Glutamatergic neuron (in vitro differentiated cells): ENCODE measurements around the gene NTSR1. TPM values are rescaled to one million over a fixed set of nuclear protein-coding genes. Genes with fewer than 3 reads are reported as not detected.

Source experiments
- DNase-seq: peaks from one replicate; pipeline ENCODE4 v3.0.0; 2022
- H3K27ac Mint-ChIP-seq: one replicate; pipeline ENCODE4 v1.8.0; 2020; ENCODE audit warnings: mild to moderate bottlenecking, mixed read lengths, inconsistent platforms; ENCODE audit not compliant: unreplicated experiment
- H3K27me3 Mint-ChIP-seq: one replicate; pipeline ENCODE4 v1.8.0; 2020; ENCODE audit warnings: mild to moderate bottlenecking, moderate library complexity, mixed read lengths, inconsistent platforms; ENCODE audit not compliant: unreplicated experiment
- H3K36me3 Mint-ChIP-seq: one replicate; pipeline ENCODE4 v1.8.0; 2020; ENCODE audit warnings: mild to moderate bottlenecking, mixed read lengths, inconsistent platforms; ENCODE audit not compliant: unreplicated experiment
- H3K4me1 Mint-ChIP-seq: one replicate; pipeline ENCODE4 v1.8.0; 2020; ENCODE audit warnings: mild to moderate bottlenecking, low read depth, mixed read lengths, inconsistent platforms; ENCODE audit not compliant: unreplicated experiment
- H3K4me3 Mint-ChIP-seq: one replicate; pipeline ENCODE4 v1.8.0; 2020; ENCODE audit warnings: mild to moderate bottlenecking, mixed read lengths, inconsistent platforms; ENCODE audit not compliant: unreplicated experiment
- H3K9me3 Mint-ChIP-seq: one replicate; pipeline ENCODE4 v1.8.0; 2020; ENCODE audit warnings: mild to moderate bottlenecking, moderate library complexity, mixed read lengths, inconsistent platforms; ENCODE audit not compliant: unreplicated experiment
- CTCF ChIP-seq: fragments of 200-600 bp; sonication (generic); IDR thresholded peaks from one replicate; pipeline ENCODE4 v1.5.0; 2021; ENCODE audit not compliant: partially characterized antibody, unreplicated experiment
- total RNA-seq: library from RNA; stranded (reverse); fragmentation: NEBNext Ultra II Directional; extraction: Animal tissue kit (Norgen Biotek cat#: 25700); gene quantifications from one replicate; pipeline ENCODE4 v1.2.1, GENCODE V29; 2021; ENCODE audit not compliant: unreplicated experiment

The NTSR1 gene
- total RNA-seq, 1 donor from 2014 or later, result 4.0 TPM

DNA sequence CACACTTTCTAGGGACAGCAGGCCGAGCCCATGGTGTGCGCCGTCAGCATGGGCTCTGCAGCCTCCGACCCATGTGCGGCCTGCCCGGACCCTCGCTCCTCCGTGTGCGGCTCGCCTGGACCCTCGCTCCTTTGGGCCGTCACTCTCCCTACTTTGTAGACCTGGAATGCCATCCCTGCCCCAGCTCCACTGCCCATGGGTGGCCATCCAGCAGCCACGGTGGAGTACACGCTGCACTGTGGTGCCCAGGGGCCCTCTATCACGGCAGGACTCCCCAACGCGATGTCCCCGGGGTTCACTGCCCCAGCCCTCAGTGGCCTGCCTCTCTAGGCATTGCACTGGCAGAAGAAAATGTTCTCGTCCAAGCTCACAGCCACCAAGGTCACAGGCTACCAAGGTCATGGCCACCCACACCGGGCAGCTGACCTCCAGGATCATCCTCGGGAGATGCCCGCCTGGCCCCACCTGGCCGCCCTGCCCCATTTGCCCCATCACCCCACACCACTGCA lies 63.5 kb downstream of the NTSR1 start:
- peak; percentile 9 for DNase-seq
- Mint-ChIP-seq H3K9me3 (peaks cover 9% of the 10 kb centered on the region), H3K27me3 (peaks cover 21% of the 10 kb centered on the region), H3K36me3 (no peaks in the 10 kb centered on the region), H3K4me1 (peaks cover 35% of the 10 kb centered on the region), H3K4me3 (no peak overlapping the region), H3K27ac (no peak overlapping the region)
- no peak for TF ChIP-seq CTCF

GRCh38 chr20:62772619-62772989 lies 64.0 kb downstream of the NTSR1 start:
- Mint-ChIP-seq H3K4me3 (no peak overlapping the region), H3K36me3 (no peaks in the 10 kb centered on the region), H3K9me3 (peaks cover 9% of the 10 kb centered on the region), H3K4me1 (peaks cover 32% of the 10 kb centered on the region), H3K27me3 (peaks cover 21% of the 10 kb centered on the region), H3K27ac (no peak overlapping the region)
- DNase-seq, result peak; percentile 8
- TF ChIP-seq CTCF, result no peak

DNA sequence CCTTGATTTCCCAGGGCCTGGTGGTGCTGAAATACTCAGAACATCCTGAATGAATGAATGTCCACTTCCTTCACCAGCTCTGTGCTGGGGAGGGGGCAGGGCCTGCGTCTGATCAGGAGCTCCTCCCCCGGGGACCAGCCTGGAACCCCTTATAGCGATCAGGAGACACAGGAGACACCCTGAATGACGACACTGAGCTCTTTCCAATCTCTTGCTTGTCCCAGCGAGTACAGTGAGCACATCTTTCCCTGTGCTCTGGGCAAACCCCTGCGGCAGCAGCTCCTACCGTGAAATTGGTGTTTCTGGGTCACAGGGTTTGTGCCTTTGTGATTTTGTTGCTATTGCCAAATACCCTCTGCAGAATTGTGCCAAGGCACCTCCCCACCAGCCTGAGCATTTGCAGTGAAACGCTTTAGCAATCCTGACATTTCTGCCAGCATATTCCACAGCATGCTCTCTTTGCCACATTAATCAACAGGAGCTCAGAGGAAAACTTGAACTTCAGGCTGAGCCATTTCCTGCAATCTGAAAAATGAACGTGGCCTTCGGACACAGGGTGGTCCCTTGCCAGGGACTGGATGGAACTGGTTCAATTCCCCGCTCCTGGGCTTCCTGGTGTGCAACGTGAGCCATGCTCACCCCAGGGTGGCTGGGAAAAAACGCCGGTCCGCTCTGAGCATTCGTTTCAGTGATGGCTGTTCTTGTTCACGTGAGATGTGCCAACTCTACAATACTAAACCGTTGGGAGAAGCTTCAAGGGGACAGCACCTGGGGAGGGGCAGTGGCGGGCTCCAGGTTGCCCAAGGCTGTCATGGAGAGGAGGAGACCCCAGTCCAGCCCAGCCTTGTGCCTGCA lies 64.6 kb downstream of the NTSR1 start:
- peaks cover 29% of the 10 kb centered on the region for H3K4me1 Mint-ChIP-seq
- no peaks in the 10 kb centered on the region for H3K36me3 Mint-ChIP-seq
- H3K27ac Mint-ChIP-seq, result peak overlapping the region; percentile 43
- no peak for TF ChIP-seq CTCF
- no peak for DNase-seq
- no peak overlapping the region for H3K4me3 Mint-ChIP-seq
- H3K9me3 Mint-ChIP-seq, result peaks cover 9% of the 10 kb centered on the region
- peaks cover 21% of the 10 kb centered on the region for H3K27me3 Mint-ChIP-seq

DNA sequence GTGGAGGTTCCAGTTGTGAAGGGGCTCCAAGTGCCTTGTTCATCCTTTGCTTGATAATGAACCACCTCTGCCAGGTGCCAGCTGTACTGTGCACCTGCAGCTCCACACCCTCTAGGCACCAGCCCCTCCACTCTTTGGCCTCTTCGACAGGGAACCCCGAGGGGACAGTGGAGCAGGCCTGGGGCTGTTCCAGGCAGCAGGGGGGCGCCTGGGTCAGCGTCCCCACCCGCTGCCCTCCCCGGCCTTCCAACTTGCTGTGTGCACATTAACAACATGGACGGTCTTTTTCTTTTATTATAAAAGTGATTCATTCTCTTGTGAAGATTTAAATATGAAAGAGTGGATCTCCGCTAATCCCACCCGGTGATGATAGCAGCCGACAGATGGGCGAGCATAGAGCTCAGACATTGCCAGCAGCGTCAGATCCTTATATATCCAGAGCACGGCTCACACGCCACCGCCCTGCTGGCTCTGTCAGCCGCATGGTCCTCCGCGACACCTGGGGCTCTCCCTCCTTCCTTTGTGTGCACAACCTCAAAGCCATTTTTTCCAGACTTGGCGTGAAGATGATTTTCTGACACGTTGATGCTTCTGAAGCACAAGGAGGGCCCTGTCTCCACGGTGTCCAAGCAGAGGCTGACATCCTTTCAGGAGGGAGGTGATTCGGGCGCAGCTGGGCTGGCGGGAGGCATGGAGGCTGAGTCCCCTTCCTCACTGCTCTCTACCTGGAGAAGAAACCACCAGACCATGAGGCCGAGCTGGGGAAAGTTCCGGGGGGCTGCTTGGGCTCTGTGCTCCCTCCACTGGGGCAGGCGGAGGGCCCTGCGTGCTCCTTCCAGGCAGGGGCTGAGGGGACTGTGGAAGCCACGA lies 65.4 kb downstream of the NTSR1 start:
- no peak for DNase-seq
- Mint-ChIP-seq H3K4me3 (peak overlapping the region; percentile 42), H3K36me3 (no peaks in the 10 kb centered on the region), H3K27me3 (peaks cover 18% of the 10 kb centered on the region), H3K9me3 (peaks cover 9% of the 10 kb centered on the region), H3K27ac (peak overlapping the region; percentile 75), H3K4me1 (peaks cover 23% of the 10 kb centered on the region)
- TF ChIP-seq CTCF, result no peak
